ENCODE data around the gene CDK5RAP2. TPM values are rescaled to one million over a fixed set of nuclear protein-coding genes. Genes with fewer than 3 reads are reported as not detected.

Gene CDK5RAP2
- total and polyA plus RNA-seq, 2 donors (not counting 1 experiment from before 2014, with no cell fraction given), result 17.7 to 48.6 TPM

DNA sequence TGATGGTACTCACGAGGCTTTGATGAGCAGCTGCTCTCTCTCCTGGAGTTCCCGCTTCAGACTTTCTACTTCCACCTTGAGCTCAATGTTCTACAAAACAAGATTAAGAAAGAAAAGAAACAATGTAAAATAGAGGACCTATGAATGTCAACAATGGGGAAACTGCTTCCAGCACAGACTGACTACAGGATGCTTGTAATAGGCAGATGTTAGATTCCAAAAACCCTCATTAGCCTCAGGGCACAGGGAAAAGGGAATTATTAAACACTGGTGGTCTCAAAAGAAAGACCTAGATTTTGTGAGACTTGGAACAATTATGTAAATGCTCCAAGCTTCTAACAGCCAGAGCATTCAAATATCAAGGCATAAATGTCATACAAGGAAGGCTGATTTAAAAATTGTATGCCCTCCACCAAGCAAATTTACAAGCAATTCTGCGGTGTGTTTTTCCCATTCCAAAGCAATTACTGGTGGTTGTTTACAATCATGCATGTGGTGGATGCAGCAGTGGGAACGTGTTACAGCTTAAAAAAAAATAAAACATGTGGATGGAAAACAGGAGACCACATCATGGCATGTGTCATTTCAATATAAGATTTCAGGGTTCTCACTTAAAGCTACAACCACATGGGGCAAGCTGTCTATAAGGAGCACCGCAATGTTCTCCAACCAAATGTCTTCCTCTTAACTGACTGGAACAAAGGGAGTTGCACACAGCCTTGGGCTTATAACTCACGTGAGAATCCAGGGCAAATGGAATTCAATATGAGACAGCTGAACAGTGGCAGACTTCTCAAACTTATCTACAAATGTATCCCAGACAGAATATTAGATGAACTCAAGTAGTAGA is 34.0 kb downstream of the CDK5RAP2 start:
- H3K27ac ChIP-seq (ENCODE audit: insufficient read depth, low read length), result no peak overlapping the region

DNA sequence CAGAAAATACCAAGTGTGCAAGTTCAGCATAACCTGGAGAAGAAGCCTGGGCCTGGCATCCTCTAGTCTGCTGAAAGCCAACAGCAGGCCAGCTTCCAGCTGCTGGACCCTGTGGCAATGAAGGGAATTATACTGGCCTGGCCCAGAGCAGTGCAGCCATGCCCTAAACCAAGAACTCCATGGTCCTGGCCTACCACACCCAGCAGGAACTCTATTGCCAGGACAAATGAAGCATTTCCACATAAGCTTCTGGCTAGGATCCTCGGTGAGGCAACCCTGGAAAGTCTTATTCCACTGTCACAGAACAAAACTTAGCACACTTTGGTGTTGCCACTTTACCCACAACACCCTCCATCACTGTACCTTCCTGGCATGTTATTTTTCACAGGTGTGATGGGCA is 35.5 kb downstream of the CDK5RAP2 start:
- Histone ChIP-seq H3K4me3 (replicated peaks in 1 of 4; ENCODE audit: control extremely low read depth in 1 of 4, insufficient read depth in 1 of 4, low read depth in 3 of 4, low read length in 4 of 4) (no peak overlapping the region), H3K4me1 (ENCODE audit: control insufficient read depth, extremely low read depth, insufficient read depth, low read length) (no peaks in the 10 kb centered on the region), H3K9me3 (ENCODE audit: control insufficient read depth, insufficient read depth, low read depth, low read length) (no peaks in the 10 kb centered on the region), H3K9ac (ENCODE audit: insufficient read depth, low read length) (no peak overlapping the region), H4K20me1 (ENCODE audit: control insufficient read depth, extremely low read depth, insufficient read depth, low read length) (no peaks in the 10 kb centered on the region), H3K36me3 (ENCODE audit: control insufficient read depth, insufficient read depth, low read length) (peaks cover 3% of the 10 kb centered on the region), H3K27me3 (ENCODE audit: control insufficient read depth, insufficient read depth, low read length) (no peaks in the 10 kb centered on the region), H3K4me2 (ENCODE audit: extremely low read depth, insufficient read depth, low read length) (no peak overlapping the region), H3K79me2 (ENCODE audit: control insufficient read depth, insufficient read depth, low read length) (no peaks in the 10 kb centered on the region), H2AFZ (ENCODE audit: low read length) (no peak overlapping the region), H3K27ac (ENCODE audit: insufficient read depth, low read length) (no peak overlapping the region)
- no peak for TF ChIP-seq CTCF (conservative IDR thresholded peaks at IDR 0.05 in 1 of 2, IDR thresholded peaks at IDR 0.05 in 1 of 2; ENCODE audit: low read depth in 1 of 2, low read length in 2 of 2)
- TF ChIP-seq EZH2 (IDR thresholded peaks at IDR 0.05; ENCODE audit: low read length, missing control alignments), result no peak
- no peak for DNase-seq (ENCODE audit: low read depth in 2 of 2)

More for the DNA sequence above, 34.0 kb downstream of the CDK5RAP2 start:
- no peaks in the 10 kb centered on the region for H3K79me2 ChIP-seq (ENCODE audit: control insufficient read depth, insufficient read depth, low read length)
- no peaks in the 10 kb centered on the region for H3K9me3 ChIP-seq (ENCODE audit: control insufficient read depth, insufficient read depth, low read depth, low read length)
- no peak overlapping the region for H3K9ac ChIP-seq (ENCODE audit: insufficient read depth, low read length)
- H3K4me1 ChIP-seq (ENCODE audit: control insufficient read depth, extremely low read depth, insufficient read depth, low read length), result no peaks in the 10 kb centered on the region
- no peaks in the 10 kb centered on the region for H3K27me3 ChIP-seq (ENCODE audit: control insufficient read depth, insufficient read depth, low read length)
- no peak overlapping the region for H3K4me3 ChIP-seq (replicated peaks in 1 of 4; ENCODE audit: control extremely low read depth in 1 of 4, insufficient read depth in 1 of 4, low read depth in 3 of 4, low read length in 4 of 4)
- H4K20me1 ChIP-seq (ENCODE audit: control insufficient read depth, extremely low read depth, insufficient read depth, low read length), result no peaks in the 10 kb centered on the region
- peaks cover 3% of the 10 kb centered on the region for H3K36me3 ChIP-seq (ENCODE audit: control insufficient read depth, insufficient read depth, low read length)
- H2AFZ ChIP-seq (ENCODE audit: low read length), result no peak overlapping the region
- no peak for TF ChIP-seq CTCF (conservative IDR thresholded peaks at IDR 0.05 in 1 of 2, IDR thresholded peaks at IDR 0.05 in 1 of 2; ENCODE audit: low read depth in 1 of 2, low read length in 2 of 2)
- TF ChIP-seq EZH2 (IDR thresholded peaks at IDR 0.05; ENCODE audit: low read length, missing control alignments), result no peak
- H3K4me2 ChIP-seq (ENCODE audit: extremely low read depth, insufficient read depth, low read length), result no peak overlapping the region
- DNase-seq (ENCODE audit: low read depth in 2 of 2), result no peak

DNA sequence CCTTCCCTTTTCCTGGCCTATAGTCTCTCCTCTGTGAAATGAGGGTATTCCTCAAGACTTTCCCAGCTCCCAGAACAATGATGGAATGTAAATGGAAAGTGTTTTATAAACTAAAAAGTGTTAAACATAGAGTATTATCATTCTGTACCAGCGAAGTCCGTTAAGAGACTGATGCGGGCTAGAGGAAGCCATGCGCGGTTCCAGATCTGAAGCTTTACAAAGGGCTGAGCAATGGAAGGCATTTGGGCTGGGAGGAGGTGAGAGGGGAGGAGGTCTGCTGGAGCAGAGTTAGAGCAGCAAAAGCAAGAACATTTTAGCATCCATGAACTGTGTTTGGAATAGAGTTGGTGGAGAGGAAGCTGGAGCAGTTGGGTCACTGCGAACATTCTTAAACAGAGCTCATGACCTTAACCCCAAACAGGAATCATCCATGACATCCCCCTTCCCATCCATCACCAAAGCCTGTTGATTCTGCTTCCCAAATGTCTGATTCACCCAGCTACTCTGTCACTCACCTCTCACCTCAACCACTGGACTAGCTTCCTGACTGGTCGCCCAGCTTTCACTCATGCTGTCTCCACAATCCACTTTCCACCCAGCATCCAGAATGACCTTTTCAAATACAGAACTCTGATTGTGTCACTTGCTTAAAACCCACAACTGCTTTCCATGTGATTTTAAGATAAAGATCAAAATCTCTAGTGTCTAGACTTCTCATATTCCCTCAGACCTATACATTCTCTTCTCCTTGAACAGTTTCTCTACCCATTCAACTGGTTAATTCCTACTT is 37.1 kb downstream of the CDK5RAP2 start:
- DNase-seq (ENCODE audit: low read depth in 2 of 2), result peak in 1 of 2 donors; percentile 8
- Histone ChIP-seq H4K20me1 (ENCODE audit: control insufficient read depth, extremely low read depth, insufficient read depth, low read length) (no peaks in the 10 kb centered on the region), H3K27me3 (ENCODE audit: control insufficient read depth, insufficient read depth, low read length) (no peaks in the 10 kb centered on the region), H3K4me2 (ENCODE audit: extremely low read depth, insufficient read depth, low read length) (no peak overlapping the region), H3K27ac (ENCODE audit: insufficient read depth, low read length) (no peak overlapping the region), H3K36me3 (ENCODE audit: control insufficient read depth, insufficient read depth, low read length) (peaks cover 3% of the 10 kb centered on the region), H3K4me1 (ENCODE audit: control insufficient read depth, extremely low read depth, insufficient read depth, low read length) (no peaks in the 10 kb centered on the region), H3K79me2 (ENCODE audit: control insufficient read depth, insufficient read depth, low read length) (no peaks in the 10 kb centered on the region), H3K4me3 (replicated peaks in 1 of 4; ENCODE audit: control extremely low read depth in 1 of 4, insufficient read depth in 1 of 4, low read depth in 3 of 4, low read length in 4 of 4) (no peak overlapping the region), H3K9ac (ENCODE audit: insufficient read depth, low read length) (no peak overlapping the region), H2AFZ (ENCODE audit: low read length) (no peak overlapping the region), H3K9me3 (ENCODE audit: control insufficient read depth, insufficient read depth, low read depth, low read length) (no peaks in the 10 kb centered on the region)
- TF ChIP-seq EZH2 (IDR thresholded peaks at IDR 0.05; ENCODE audit: low read length, missing control alignments), result no peak
- TF ChIP-seq CTCF (conservative IDR thresholded peaks at IDR 0.05 in 1 of 2, IDR thresholded peaks at IDR 0.05 in 1 of 2; ENCODE audit: low read depth in 1 of 2, low read length in 2 of 2), result no peak

All from fibroblast of lung (primary cell).